ENCODE data around the gene PRPF8. TPM values are rescaled to one million over a fixed set of nuclear protein-coding genes. Genes with fewer than 3 reads are reported as not detected.

PRPF8 gene
- total and polyA plus RNA-seq, 10 of the 15 experiments (the other 5 are each of a cell fraction or from before 2014, with no cell fraction given) = 77.2 to 337 (median 162) TPM

DNA sequence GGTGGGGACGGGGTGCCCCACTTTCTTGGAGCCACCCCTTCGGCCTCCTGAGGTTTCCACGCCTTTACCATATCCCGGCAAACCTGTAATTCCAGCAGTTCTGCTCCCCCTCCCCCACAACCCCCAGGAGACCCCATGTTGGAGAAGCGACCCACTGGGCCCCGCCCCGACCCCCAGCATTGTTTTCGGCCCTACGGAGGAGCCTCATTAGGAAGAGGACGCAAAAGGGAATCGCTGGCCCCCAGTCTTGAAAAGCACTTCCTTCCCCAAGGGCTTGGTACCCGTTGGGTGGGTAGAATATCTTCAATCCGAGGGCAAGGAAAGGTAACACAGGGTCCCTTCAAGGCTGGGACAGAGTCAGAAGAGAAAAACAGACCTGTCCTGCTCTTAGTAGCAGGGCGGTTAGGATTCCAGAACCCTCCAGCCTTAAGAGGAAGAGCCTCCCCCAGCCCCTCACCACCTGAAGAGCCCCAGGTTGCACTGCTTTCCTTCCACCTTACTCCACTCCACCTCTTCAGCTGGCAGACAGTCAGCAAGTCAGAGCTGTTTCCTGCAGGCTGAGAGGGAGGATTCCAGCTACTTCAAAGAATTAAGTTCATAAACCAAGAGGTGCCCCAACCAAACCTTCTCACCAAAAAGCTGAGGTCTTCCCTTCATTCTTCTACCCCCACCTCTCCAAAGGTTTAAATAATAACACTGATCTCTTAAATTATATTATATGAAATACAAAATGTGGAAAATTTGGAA lies 26.3 kb upstream of the PRPF8 start:
- intact Hi-C loops (cut with micrococcal nuclease; ENCODE audit: unreplicated experiment) (no loop called here), in situ Hi-C loops (cut with MboI) (no loop called here)
- ChIA-PET SMC1A (ENCODE audit: uncharacterized antibody, unreplicated experiment) (no interaction called here), POLR2A (no interaction called here), CTCF (no interaction called here), RAD21 (ENCODE audit: unreplicated experiment) (no interaction called here)
- TF ChIP-seq CHD4 (IDR thresholded peaks at IDR 0.05) (no peak), POLR2A (IDR thresholded peaks at IDR 0.05; ENCODE audit: low read depth, low read length) (peak; percentile 5; the same call in 1 of the 2 replicates)
- DNase-seq (ENCODE audit: low read depth, low spot score) = no peak
- 60% methylated on average over 11 of the region's 14 CpGs for WGBS (ENCODE audit: insufficient coverage, insufficient replicate concordance, low lambda C conversion rate, missing lambda C conversion rate)
- H3K9ac ChIP-seq (ENCODE audit: control insufficient read depth, insufficient read depth, low read length) = no peak overlapping the region
- no TSS peak for BruUV-seq (replicated peaks)
- peak overlapping the region; percentile 63; the same call in 1 of the 2 replicates for H3K4me3 ChIP-seq
- H3K4me2 ChIP-seq (ENCODE audit: control insufficient read depth, insufficient read depth) = peak overlapping the region; percentile 82
- H2AFZ ChIP-seq (ENCODE audit: control insufficient read depth, low read depth, low read length) = no peak overlapping the region
- H3K4me1 ChIP-seq (ENCODE audit: control insufficient read depth, insufficient read depth, low read length) = peaks cover 9% of the 10 kb centered on the region
- H3K36me3 ChIP-seq (ENCODE audit: control insufficient read depth in 2 of 2, insufficient read depth in 2 of 2, low read length in 1 of 2) = peaks cover 0 to 7% of the 10 kb centered on the region in 2 experiments; a peak in 2 of 4 replicates
- FAIRE-seq = no peak
- no peaks in the 10 kb centered on the region for H3K9me3 ChIP-seq (replicated peaks; ENCODE audit: control insufficient read depth, insufficient read depth, low read length)
- H3K79me2 ChIP-seq (ENCODE audit: control insufficient read depth, insufficient read depth, low read length) = no peaks in the 10 kb centered on the region
- peaks cover 0 to 5% of the 10 kb centered on the region in 2 experiments; a peak in 2 of 4 replicates for H3K27me3 ChIP-seq (replicated peaks in 1 of 2; ENCODE audit: control insufficient read depth in 2 of 2, insufficient read depth in 2 of 2, low read length in 1 of 2)
- H3K27ac ChIP-seq (ENCODE audit: control insufficient read depth, insufficient read depth) = no peak overlapping the region
- no peak for ATAC-seq
- no peaks in the 10 kb centered on the region for H4K20me1 ChIP-seq (ENCODE audit: control insufficient read depth, insufficient read depth)

DNA sequence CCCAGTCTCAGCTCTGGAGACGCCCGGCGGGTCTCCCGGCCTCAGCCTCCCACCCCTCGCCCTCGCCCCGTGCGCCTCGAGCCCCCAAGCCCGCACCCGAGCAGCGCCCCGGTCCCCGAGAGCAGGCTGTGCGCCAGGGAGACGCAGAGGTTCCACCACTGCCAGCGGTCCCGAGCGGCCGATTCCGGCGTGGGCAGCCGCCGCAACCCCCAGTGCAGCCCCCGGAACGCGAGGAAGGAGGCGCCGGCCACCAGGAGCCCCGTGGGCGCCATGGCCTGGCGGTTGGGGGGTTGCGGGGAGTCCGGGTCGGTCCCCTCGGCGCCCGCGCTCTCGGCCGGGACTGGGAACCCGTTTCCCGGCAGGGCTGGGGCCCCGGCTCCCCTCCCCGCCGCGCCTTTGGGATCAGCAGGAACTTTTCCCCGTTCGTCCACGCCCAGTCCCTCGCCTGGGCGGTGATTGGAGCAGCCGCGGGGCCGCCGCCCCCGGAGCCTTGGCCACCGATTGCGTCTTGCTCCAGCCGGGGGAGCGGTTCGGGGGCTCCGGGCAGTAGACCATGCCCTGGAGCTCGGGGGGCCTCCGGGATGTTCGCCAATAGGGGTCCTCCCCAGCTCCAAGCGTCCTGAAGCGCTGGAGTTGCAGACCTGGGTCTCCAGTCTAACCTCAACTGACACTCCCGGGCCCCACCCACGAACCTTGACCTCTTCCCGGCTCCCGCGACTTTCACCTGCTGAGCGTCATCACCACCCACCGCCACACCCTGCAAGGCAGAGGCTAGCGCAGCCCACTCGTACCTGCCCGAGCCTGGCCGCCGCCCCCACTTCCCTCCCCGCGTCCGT lies 25.5 kb upstream of the PRPF8 start, which contains the start of gene TLCD2:
Gene TLCD2, minus strand, starts transcription at position 407 of the 836 bp plus-strand sequence. Its CDS starts 135 bp downstream, at position 272.
- peaks cover 9% of the 10 kb centered on the region for H3K4me1 ChIP-seq (ENCODE audit: control insufficient read depth, insufficient read depth, low read length)
- peak within 1 kb of the TSS; percentile 82 for H3K4me2 ChIP-seq (ENCODE audit: control insufficient read depth, insufficient read depth)
- peaks cover 0 to 5% of the 10 kb centered on the region in 2 experiments; a peak in 2 of 4 replicates for H3K27me3 ChIP-seq (replicated peaks in 1 of 2; ENCODE audit: control insufficient read depth in 2 of 2, insufficient read depth in 2 of 2, low read length in 1 of 2)
- peak; percentile 27 for ATAC-seq
- peak within 1 kb of the TSS; percentile 51 for H3K9ac ChIP-seq (ENCODE audit: control insufficient read depth, insufficient read depth, low read length)
- ChIA-PET RAD21 (ENCODE audit: unreplicated experiment) (no interaction called here), POLR2A (no interaction called here), SMC1A (ENCODE audit: uncharacterized antibody, unreplicated experiment) (no interaction called here), CTCF (no interaction called here)
- in situ Hi-C loops (cut with MboI) (no loop called here), intact Hi-C loops (cut with micrococcal nuclease; ENCODE audit: unreplicated experiment) (no loop called here)
- peak within 1 kb of the TSS; percentile 60 for H2AFZ ChIP-seq (ENCODE audit: control insufficient read depth, low read depth, low read length)
- FAIRE-seq = no peak
- H3K36me3 ChIP-seq (ENCODE audit: control insufficient read depth in 2 of 2, insufficient read depth in 2 of 2, low read length in 1 of 2) = peaks cover 0 to 7% of the 10 kb centered on the region in 2 experiments; a peak in 2 of 4 replicates
- H3K9me3 ChIP-seq (replicated peaks; ENCODE audit: control insufficient read depth, insufficient read depth, low read length) = no peaks in the 10 kb centered on the region
- peak within 1 kb of the TSS; percentile 63; the same call in 1 of the 2 replicates for H3K4me3 ChIP-seq
- no TSS peak for BruUV-seq (replicated peaks)
- no peak for DNase-seq (ENCODE audit: low read depth, low spot score)
- no peak within 1 kb of the TSS for H3K27ac ChIP-seq (ENCODE audit: control insufficient read depth, insufficient read depth)
- no peaks in the 10 kb centered on the region for H4K20me1 ChIP-seq (ENCODE audit: control insufficient read depth, insufficient read depth)
- WGBS (ENCODE audit: insufficient coverage, insufficient replicate concordance, low lambda C conversion rate, missing lambda C conversion rate) = 8% methylated on average over 66 of the region's 83 CpGs
- H3K79me2 ChIP-seq (ENCODE audit: control insufficient read depth, insufficient read depth, low read length) = no peaks in the 10 kb centered on the region
- TF ChIP-seq, protein P1, sequence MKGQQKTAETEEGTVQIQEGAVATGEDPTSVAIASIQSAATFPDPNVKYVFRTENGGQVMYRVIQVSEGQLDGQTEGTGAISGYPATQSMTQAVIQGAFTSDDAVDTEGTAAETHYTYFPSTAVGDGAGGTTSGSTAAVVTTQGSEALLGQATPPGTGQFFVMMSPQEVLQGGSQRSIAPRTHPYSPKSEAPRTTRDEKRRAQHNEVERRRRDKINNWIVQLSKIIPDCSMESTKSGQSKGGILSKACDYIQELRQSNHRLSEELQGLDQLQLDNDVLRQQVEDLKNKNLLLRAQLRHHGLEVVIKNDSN (IDR thresholded peaks at IDR 0.05; ENCODE audit: borderline replicate concordance, extremely low read length, insufficient read depth, low read depth, low read length) = no peak
- no peak for TF ChIP-seq SMC3 (IDR thresholded peaks at IDR 0.05; ENCODE audit: borderline replicate concordance, low read length)
- TF ChIP-seq MTA2 (IDR thresholded peaks at IDR 0.05; ENCODE audit: low read depth) = no peak
- TF ChIP-seq NRF1 (conservative IDR thresholded peaks at IDR 0.05; ENCODE audit: low read depth, low read length) = no peak
- TF ChIP-seq SUZ12 (IDR thresholded peaks at IDR 0.05; ENCODE audit: unreplicated experiment) = peak; percentile 73
- peak; percentile 20; the same call in 1 of the 2 replicates for TF ChIP-seq BACH1 (IDR thresholded peaks at IDR 0.05; ENCODE audit: borderline replicate concordance)
- TF ChIP-seq, protein P2, sequence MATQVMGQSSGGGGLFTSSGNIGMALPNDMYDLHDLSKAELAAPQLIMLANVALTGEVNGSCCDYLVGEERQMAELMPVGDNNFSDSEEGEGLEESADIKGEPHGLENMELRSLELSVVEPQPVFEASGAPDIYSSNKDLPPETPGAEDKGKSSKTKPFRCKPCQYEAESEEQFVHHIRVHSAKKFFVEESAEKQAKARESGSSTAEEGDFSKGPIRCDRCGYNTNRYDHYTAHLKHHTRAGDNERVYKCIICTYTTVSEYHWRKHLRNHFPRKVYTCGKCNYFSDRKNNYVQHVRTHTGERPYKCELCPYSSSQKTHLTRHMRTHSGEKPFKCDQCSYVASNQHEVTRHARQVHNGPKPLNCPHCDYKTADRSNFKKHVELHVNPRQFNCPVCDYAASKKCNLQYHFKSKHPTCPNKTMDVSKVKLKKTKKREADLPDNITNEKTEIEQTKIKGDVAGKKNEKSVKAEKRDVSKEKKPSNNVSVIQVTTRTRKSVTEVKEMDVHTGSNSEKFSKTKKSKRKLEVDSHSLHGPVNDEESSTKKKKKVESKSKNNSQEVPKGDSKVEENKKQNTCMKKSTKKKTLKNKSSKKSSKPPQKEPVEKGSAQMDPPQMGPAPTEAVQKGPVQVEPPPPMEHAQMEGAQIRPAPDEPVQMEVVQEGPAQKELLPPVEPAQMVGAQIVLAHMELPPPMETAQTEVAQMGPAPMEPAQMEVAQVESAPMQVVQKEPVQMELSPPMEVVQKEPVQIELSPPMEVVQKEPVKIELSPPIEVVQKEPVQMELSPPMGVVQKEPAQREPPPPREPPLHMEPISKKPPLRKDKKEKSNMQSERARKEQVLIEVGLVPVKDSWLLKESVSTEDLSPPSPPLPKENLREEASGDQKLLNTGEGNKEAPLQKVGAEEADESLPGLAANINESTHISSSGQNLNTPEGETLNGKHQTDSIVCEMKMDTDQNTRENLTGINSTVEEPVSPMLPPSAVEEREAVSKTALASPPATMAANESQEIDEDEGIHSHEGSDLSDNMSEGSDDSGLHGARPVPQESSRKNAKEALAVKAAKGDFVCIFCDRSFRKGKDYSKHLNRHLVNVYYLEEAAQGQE (IDR thresholded peaks at IDR 0.05; ENCODE audit: low read depth, low read length) = no peak
- TF ChIP-seq CREM (IDR thresholded peaks at IDR 0.05; ENCODE audit: low read depth) = no peak
- TF ChIP-seq NFYA (IDR thresholded peaks at IDR 0.05; ENCODE audit: borderline replicate concordance, low read depth, low read length) = no peak
